ENCODE data around the gene WRNIP1.

DNA sequence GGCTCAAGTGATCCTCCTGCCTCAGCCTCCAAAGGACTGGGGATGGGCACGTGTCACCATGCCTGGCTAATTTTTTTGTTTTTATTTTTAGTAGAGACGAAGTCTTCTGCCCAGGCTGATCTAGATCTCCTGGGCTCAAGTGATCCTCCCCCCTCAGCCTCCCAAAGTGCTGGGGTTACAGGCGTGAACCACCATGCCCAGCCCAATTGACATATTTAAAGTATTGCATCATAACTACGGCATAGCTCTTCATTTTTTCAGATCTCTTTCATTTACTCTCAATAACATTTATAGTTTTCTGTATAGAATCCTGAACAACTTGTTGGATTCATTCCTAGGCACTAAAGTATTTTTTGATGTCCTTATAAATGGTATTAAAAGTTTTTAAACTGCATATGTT is 63.4 kb downstream of the WRNIP1 start:
- TF ChIP-seq, protein P1, sequence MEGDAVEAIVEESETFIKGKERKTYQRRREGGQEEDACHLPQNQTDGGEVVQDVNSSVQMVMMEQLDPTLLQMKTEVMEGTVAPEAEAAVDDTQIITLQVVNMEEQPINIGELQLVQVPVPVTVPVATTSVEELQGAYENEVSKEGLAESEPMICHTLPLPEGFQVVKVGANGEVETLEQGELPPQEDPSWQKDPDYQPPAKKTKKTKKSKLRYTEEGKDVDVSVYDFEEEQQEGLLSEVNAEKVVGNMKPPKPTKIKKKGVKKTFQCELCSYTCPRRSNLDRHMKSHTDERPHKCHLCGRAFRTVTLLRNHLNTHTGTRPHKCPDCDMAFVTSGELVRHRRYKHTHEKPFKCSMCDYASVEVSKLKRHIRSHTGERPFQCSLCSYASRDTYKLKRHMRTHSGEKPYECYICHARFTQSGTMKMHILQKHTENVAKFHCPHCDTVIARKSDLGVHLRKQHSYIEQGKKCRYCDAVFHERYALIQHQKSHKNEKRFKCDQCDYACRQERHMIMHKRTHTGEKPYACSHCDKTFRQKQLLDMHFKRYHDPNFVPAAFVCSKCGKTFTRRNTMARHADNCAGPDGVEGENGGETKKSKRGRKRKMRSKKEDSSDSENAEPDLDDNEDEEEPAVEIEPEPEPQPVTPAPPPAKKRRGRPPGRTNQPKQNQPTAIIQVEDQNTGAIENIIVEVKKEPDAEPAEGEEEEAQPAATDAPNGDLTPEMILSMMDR (IDR thresholded peaks at IDR 0.05) = no peak
- TF ChIP-seq POLR2A (IDR thresholded peaks at IDR 0.05) = no peak
- no peak for TF ChIP-seq POLR2AphosphoS5 (IDR thresholded peaks at IDR 0.05)
- TF ChIP-seq EP300 (IDR thresholded peaks at IDR 0.05) = no peak
